ENCODE results near the gene PPFIA3.
"Not testable (repeated sequence)": the region's sequence is repeated elsewhere in the genome, so short reads cannot be mapped to it uniquely, and the experiment has no call there.

PPFIA3 gene

DNA sequence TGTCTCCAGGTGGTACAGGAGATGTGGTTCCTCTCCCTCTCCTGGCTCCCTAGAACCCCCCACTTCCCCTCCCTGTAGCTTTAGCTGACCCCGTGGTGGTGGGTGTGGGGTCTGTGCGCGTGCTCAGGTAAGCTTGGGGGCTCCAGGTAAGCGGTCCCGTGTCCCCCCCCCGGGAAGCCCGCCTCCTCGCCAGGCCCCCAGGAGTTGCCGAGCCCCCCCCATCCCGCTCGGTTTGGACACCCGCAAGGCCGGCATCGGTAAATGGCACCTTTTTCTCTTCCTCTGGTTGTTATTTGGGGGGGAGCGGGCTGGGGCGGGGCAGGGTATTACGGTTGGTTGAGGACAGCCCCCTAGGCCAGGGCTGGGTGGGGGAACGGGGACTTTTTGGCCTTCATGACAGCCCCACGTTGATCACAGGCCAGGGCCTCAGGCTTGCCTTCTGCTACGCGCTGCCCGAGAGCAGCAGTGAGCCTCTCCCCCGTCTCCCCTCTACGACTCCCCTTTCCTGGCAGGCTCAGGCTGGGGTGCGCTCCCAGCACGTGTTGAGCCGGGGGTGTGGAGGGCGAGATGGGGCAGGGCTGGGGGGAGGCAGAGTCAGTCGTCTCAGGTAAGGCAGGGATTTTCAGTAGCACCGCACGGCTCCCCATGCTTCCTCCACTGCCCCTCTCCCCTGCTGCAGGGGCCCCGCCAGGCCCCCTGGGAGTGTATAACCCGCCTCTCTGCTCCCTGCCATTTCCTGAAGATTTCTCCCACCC lies 15.8 kb upstream of the PPFIA3 start:
- DNase-seq = no peak

DNA sequence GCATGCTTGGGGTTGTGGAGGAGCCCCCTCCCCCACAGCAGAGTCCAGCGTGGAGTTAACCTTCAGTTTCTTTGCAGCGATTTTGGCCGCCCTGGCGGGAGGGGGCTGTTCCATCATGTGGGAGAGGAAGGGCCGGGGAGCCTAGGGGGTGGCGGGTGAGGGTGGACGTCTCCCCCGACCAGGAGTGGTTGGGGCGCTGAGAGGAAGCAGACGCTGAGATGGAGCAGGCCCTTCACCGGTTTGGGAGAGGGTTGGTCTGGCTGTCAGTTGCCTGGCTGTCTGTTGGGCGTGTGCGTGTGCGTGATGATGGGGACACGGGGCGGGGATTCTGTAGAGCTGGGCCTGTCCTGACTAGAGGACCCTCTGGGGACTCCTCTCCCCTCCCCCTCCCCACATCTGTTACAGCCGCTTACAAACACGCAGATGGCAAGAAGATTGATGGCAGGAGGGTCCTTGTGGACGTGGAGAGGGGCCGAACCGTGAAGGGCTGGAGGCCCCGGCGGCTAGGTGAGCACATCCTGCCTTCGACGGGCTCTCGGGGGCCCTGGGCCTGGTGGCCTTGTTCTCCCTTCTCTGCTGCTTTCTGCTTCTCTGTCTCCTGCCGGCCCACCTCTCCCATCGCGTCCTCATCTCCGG lies 15.0 kb upstream of the PPFIA3 start:
- no peak for DNase-seq

DNA sequence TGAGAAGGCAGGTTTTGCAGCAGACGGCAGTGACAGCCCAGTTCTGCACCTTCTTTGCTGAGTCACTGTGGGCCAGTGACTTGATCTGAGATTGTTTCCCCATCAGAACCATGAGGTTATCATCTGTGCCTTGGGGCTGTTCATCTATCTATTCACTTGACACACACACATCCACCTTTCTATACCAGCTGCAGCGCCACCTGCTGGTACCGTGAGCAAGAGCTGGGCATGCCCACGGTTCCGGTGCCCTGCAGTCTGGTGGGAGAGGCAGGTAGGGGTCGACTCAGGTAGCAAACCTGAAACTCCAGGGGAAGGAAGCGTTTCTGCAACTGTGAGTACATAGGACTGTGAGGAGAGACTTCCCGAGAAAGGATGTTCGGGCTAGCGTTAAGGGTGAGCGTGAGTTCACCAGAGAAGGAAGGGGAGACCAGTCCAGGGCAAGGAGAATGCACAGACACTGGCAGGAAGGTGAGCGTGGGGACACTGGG lies 12.7 kb upstream of the PPFIA3 start:
- DNase-seq = peak; percentile 24

DNA sequence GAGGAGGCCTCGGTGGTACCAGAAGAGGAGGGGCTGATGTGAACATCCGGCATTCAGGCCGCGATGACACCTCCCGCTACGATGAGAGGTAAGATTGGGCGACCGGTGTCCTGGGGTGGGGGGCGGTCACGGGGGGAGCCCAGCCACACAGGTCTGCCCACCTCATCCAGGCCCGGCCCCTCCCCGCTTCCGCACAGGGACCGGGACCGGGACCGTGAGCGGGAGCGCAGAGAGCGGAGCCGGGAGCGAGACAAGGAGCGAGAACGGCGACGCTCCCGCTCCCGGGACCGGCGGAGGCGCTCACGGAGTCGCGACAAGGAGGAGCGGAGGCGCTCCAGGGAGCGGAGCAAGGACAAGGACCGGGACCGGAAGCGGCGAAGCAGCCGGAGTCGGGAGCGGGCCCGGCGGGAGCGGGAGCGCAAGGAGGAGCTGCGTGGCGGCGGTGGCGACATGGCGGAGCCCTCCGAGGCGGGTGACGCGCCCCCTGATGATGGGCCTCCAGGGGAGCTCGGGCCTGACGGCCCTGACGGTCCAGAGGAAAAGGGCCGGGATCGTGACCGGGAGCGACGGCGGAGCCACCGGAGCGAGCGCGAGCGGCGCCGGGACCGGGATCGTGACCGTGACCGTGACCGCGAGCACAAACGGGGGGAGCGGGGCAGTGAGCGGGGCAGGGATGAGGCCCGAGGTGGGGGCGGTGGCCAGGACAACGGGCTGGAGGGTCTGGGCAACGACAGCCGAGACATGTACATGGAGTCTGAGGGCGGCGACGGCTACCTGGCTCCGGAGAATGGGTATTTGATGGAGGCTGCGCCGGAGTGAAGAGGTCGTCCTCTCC lies 11.5 kb upstream of the PPFIA3 start:
- DNase-seq = no peak

DNA sequence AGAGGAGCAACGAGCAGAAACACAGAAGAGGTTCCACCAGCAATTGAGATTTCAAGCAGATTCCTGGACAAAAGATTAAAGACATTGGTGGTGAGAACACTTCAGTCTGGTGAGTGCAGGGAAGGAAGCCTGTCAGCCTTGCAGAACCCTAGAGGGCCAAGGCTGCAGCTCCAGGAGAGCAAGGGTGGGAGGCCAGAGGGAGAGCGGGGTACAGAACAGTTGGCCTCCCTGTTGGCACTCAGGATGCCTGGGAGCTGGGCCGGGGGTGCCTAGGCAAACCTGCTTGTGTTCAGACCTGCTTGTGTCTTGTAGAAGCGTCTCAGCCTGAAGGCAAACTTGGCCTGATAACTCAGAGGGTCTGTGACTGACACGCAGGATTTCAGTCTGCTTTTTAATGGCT lies 10.3 kb upstream of the PPFIA3 start:
- no peak for DNase-seq

DNA sequence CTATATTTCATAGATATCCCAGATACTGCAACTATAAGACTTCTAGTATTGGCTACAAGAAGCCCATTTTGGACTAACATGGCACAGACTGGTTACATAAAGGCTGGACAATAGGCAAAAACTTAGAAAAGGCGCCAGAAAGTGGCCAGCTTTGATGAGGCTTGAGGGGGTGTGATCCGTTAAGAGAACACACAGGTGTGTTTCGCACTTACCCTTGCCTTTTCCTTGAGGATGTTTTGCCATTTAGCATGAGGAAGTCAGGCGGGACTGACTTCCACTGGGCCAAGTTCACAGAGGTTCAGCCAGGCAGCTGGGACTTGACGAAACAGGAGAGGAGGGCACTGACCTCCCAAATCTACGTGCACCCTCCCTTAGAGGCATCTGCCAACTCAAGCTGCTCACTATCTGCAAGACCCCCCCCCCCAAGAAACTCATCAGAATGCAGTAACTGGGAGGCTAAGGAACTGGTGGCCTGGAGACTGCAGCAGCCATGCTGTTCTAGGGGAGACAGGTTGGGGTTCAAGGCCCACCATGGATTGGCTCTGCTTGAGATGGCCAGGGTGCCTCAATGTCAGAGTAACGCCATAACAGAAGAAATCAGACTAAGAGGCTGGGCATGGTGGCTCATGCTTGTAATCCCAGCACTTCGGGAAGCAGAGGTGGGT lies 9.6 kb upstream of the PPFIA3 start:
- no peak for DNase-seq

DNA sequence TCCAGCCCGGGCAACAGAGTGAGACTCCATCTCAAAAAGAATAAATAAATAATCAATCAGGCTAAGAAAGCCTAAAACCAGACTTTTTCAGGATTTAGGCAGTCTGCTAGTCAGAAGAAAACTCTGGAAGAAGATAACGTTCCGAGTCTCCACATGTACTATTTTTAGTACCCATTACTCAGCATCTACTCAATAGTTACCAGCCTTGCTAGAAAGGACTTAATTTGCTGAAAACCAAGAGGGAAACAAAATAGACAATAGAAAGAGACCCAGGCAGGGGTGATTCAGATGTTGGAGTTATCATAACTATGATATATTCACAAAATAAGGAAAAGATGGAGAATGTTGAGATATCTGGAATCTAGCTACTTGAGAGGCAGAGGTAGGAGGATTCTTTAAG lies 8.8 kb upstream of the PPFIA3 start:
- DNase-seq = no peak

DNA sequence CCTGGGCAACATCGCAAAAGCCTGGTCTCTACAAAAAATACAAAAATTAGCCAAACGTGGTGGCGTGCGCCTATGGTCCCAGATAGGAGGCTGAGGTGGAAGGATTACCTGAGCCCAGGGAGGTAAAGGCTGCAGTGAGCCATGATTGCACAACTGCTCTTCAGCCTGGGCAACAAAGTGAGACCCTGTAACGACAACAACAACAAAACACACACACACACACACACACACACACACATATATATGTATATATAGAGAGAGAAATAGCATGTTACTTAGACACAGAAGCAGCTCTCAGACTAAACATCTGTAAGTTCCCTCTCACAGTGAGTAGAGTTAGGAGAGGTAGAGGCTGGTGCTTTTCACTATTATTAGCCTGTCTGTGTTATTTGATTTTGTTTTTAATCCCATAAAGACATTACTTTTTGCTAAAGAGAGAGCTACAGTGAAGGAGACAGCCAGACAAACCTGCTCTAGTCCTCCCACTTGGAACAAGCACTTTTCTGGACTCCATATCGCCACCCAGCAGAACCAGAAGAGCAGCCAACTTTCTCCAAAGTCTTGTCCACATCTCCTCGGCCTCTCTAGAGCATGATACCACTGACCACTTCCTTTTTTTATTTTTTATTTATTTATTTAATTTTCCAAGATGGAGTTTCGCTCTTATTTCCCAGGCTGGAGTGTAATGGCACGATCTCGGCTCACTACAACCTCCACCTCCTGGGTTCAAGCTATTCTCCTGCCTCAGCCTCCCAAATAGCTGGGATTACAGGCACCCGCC lies 7.9 kb upstream of the PPFIA3 start:
- DNase-seq = no peak

DNA sequence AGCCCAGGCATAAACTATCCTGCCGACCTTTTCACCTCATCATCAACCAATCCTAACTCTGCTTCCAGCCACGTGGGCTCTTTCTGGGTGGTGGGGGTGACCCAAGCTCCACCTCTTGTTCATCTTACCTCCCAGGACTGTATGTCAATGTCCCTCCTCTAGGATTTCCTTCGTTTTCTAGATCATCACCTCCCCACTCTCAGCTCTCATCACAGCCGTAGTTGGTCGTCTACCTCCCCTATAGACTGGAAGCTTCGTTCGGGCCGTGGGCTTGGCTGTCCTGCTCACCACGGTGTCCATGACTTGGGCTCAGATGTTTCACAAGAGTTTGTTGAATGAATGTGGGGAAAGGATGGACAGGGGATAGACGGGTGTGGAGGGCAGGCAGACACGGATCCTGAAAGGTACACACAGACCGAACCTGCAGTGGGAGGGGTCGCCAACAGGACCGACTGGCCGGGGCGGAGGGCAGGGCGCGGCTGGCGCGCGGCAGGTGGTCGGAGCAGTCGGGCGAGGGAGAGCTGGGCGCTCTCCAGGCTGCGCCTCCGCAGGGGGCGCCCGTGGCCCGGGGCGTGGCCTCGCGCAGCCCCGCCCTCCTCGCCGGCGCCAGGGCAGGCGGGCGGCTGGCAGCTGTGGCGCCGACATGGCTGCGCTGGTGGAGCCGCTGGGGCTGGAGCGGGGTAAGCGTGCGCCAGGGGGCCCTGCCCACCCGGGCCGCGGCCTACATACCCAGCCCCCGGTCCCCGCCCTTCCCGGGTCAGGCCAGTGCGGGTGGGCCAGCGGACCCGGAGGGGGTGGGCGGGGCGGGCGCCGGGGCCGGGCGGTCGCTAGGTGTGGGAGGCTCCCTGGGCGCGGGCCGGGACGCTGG lies 5.3 kb upstream of the PPFIA3 start, which contains the start of gene LIN7B:
LIN7B (plus strand) TSS at position 609 of the 868 bp plus-strand sequence; CDS start at position 644, 35 bp downstream.
- peak; percentile 77 for DNase-seq

DNA sequence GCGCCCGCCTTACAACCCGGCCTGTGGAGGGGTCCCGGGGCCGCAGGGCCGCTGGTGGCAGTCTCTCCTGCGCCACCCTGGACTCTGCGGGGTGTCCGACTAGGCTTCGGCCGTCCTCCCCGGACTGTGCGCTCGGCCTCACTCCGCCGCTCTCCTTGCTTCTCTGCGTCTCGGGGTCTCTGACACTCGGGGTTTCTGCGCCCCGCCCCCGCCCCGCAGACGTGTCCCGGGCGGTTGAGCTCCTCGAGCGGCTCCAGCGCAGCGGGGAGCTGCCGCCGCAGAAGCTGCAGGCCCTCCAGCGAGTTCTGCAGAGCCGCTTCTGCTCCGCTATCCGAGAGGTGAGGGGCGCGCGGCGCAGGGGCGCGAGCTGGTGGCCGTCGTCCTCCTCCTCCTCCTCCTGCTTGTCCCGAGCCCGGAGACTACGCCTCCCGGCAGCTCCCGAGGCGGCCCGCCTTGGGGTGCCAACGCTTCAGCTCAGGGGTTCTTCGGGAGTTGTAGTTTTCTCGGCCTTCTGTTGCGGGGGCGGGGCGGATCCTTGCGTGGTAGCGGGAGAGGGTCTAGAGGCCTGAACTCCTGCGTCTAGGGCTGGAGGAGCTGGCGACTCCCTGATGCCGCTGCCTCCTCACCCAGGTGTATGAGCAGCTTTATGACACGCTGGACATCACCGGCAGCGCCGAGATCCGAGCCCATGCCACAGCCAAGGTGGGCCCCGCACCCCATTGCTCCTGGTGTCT lies 4.5 kb upstream of the PPFIA3 start:
- no peak for DNase-seq

DNA sequence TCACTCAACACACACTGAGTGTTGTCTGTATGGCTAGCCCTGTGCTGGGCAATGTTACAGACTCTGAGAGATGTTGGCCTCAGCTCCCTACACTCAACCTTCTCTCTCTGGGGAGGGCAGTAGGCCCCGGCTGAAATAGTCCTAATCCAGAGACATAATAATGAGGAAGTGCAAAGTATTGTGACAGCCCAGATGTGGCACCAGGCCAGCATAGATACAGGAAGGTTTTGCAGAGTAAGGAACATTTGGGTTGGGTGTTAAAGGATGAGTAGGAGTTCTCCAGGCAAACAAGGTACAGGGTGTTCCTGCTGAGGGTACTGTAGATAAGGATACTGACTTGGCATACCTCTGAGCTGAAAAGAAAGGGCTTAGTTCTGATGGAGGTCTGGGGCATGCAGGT lies 2.8 kb upstream of the PPFIA3 start:
- DNase-seq = no peak

DNA sequence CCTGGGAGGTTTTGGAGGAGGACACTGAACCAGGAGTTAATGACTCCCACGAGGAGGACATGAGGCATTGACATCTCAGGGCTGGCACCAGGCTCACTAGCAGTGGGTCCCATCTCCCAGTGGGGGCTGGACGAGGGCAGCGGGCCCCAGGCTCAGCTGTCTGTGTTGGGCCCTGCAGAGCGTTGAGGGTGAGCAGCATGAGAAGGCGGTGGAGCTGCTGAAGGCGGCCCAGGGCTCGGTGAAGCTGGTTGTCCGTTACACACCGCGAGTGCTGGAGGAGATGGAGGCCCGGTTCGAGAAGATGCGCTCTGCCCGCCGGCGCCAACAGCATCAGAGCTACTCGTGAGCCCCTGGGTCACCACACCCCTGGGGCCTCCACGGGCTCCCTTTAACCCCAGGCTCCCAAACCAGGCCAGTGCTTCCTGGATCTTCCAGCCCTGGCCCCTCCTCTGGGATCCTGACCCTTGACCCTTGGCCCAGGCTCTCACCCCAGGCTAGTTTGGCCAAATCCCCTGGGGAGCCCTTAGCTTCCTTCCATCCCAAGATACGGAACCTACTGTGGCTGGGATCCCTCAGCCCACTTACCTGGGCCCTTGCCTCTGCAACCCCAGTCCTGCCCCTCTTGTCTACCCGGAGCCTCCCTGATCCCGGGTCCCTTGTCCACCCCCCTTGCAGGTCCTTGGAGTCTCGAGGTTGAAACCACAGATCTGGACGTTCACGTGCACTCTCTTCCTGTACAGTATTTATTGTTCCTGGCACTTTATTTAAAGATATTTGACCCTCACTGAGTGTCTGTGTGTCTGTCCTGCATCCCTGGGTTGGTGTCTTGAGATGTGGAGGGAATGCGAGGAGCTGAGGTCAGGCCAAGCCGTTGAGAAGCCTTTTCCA lies 1.4 kb upstream of the PPFIA3 start:
- no peak for DNase-seq

DNA sequence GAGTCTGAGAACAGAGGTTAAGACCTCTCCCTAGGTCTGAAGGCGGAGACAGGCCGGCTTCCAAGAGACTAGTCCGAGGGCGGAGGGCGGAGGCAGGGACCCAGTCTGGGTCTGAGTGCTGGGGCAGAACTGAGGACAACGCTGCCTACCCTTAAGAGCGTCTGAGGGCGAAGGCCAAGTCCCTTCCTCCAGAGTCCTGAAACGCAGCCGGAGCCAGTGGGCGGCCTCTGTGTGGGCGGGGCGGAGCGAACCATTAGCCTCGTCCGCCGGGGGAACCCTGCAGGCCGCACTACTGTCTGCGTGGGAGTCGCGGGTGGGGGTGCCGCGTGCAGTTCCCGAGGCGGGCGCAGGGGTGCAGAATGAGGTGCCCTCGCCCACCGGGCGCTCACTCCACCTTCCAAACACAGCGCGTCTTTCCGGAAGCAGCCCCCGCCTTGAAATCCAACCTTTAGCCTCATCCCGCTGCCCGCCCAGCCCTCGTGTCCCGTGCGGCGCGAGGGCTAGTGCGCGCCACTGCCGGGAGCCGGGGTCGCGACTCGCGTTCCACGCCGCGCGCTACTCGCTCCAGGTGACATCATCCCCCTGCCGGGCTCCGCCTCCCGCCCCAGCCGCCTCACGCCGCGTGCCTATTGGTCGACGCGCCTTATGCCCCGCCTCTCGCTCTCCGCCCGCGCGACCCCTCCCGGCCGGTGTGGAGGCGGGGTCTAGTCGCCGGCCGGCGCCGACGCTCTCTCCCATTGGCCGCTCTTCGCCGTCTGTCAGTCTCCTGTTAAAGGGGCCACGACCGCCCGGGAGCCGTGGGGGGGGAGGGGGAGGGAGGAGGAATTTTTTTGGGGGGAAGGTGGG lies 556 bp upstream of the PPFIA3 start, which contains the start of gene C19orf73:
C19orf73 (minus strand) TSS at position 579 of the 846 bp plus-strand sequence; CDS start at position 458, 121 bp downstream.
- DNase-seq = peak; percentile 90

DNA sequence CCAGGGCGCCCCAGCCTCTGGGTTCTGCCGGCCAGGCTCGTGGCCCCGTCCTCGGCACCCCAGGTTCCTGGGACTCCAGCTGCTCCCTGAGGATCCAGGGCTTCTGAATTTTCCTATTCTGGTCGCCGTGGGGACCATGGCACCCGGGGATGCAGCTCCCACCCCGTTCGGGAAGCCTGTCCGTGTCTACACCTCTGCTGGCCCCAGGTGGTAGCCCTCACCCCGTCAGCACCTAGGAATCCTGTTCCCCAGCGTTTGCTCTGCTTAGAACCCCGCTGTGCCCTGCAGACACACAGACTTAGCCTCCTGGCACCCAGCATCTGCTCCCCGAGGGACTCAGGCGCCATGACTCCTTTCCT lies 960 bp downstream of the PPFIA3 start:
- DNase-seq = no peak

DNA sequence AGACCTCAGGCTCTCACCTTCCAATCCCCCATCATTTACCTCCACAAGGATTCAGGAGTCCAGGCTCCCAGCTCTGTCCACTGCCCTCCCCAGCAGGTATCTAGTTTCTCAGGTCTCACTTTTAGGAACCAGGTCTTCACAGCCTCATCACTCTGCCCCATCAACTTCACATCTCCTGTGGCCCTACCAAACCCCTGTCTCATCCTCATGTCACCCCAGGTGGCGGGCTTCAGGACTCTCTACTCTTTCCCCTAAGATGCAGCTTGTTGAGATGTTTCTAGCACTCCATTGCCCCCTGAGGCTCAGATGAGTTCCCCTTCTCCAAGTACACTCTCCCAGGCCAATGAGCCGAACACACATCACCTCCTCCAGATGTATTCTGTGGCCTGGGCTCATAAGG lies 1.5 kb downstream of the PPFIA3 start:
- DNase-seq = no peak

DNA sequence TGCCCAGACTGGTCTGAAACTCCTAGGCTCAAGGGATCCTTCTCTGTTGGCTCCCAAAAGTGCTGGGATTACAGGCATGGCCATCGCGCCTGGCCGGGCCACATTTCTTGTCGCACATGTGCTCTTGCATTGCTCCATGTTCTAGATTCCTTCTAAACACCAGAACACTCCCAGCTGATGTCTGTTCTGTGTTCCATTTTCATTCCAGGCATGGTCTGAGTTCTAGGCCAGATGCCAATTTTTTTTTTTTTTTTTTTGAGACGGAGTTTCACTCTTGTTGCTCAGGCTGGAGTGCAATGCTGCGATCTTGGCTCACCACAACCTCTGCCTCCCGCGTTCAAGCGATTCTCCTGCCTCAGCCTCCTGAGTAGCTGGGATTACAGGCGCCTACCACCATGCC lies 2.5 kb downstream of the PPFIA3 start:
- DNase-seq = not testable (repeated sequence)

DNA sequence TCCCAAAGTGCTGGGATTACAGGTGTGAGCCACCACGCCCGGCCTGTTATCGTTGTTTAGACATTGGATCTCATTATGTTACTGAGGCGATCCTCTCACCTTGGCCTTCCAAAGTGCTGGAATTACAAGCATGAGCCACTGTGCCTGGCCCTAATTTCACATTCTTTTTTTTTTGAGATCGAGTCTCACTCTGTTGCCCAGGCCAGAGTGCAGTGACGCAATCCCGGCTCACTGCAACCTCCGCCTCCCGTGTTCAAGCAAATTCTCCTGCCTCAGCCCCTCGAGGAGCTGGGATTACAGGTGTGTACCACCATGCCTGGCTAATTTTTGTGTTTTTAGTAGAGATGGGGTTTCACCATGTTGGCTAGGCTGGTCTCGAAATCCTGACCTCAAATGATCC lies 3.9 kb downstream of the PPFIA3 start:
- DNase-seq = not testable (repeated sequence)

DNA sequence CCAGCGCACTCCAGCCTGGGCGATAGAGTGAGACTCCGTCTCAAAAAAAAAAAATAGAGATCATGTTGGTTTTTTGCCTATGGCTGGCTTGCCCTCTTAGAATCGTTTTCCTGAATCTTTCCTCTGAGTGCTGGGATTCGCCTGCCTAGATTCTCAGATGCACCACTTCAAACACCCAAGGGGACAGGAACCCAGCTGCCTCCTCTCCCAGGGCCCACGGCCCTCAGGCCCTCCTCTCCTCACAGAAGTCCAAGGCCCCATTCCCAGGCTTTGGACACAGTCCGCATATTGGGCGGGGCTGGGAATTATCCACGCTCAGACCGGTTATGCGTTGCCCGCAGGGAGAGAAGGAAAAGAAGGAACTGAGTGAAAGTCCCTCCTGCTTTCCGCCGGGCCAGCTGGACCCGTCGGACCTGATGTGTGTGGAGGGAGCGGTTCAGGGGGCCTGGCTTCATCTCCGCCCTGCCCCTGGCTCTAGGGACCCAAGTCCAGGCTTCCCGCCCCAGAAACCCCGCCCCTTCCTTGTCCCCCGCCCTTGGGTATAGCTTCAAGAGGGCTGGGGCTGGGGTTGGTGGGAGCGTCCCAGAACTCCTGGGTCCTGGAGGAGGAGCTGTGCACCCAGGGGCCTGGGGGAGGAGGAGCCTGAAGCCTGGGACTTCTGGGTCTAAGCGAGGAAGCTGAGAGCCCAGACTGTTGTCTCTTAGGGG lies 5.8 kb downstream of the PPFIA3 start:
- DNase-seq = no peak

Measured in NCI-H748 treated with DMSO at 0.1 percent for 48 hours (cell line).